NOMO-1 treated with DMSO at 0.1 percent for 48 hours (cell line): Measurements from ENCODE around the gene KCND2.

Experiments used
- DNase-seq: peaks from one replicate; lab custom pipeline; 2025; ENCODE audit not compliant: unreplicated experiment; lab: John Stamatoyannopoulos, UW

The KCND2 gene

GRCh38 chr7:120797026-120797645 lies 524.2 kb downstream of the KCND2 start:
- DNase-seq: no peak

DNA sequence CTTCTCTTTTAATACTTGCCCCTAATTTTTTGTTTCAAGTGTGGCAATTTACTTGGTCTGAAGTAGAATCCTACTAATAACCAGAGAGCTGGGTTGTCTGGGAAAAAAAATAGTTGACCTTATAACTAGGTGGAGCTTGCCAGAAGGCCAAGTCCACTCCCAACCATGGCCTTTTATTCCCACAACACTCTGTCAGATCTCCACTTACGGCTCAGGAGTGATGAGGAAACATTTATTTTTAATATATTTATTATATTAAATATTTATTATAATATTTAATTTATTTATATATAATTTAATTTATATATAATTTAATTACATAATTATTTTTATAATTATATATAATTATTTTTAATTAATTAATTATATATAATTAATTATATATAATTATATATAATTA lies 526.2 kb downstream of the KCND2 start:
- no peak for DNase-seq
